GM12878 (cell line): ENCODE results near the gene ZNF397. TPM values are rescaled to one million over a fixed set of nuclear protein-coding genes. Genes with fewer than 3 reads are reported as not detected.

Experiments used
- ATAC-seq: fragments of 200-7000 bp; cut with Tn5 transposase; 3 replicates; pipeline ENCODE4 v1.9.1; 2020; ENCODE audit warnings: mild to moderate bottlenecking, moderate library complexity
- BruUV-seq: library from RNA; stranded (reverse); fragments of 400-500 nt; replicated peaks from 2 replicates; lab custom pipeline; 2021; lab: Mats Ljungman, UMichigan
- CTCF ChIA-PET: fragments of 300-600 bp; sonication (Branson Sonifier 250); formaldehyde crosslinking; extraction: SDS; loops from one replicate; lab custom pipeline; 2021; ENCODE audit warnings: inconsistent platforms; lab: Yijun Ruan, JAX
- POLR2A ChIA-PET: fragments of 350-600 bp; formaldehyde crosslinking; extraction: SDS; loops from one replicate; lab custom pipeline; 2021; ENCODE audit warnings: inconsistent platforms; lab: Charles Lee
- RAD21 ChIA-PET: fragments of 300-600 bp; sonication (Branson Sonifier 250); formaldehyde crosslinking; loops from one replicate; lab custom pipeline; 2023; ENCODE audit warnings: antibody characterized with exemption; ENCODE audit not compliant: unreplicated experiment; lab: Charles Lee
- SMC1A ChIA-PET: fragments of 300-600 bp; sonication (Branson Sonifier 250); formaldehyde crosslinking; loops from one replicate; lab custom pipeline; 2023; ENCODE audit not compliant: unreplicated experiment, uncharacterized antibody; lab: Charles Lee
- DNase-seq: peaks from one replicate; pipeline ENCODE4 v3.0.0-alpha.2; 2011; ENCODE audit warnings: low read depth, low spot score
- FAIRE-seq: peaks from 3 replicates; lab custom pipeline; 2011; peaks lifted over from hg19 to GRCh38; lab: Jason Lieb, UNC
- H2AFZ ChIP-seq: 2 replicates; pipeline ENCODE4 v1.6.0; 2011; ENCODE audit warnings: low read depth, low read length, control low read depth; ENCODE audit not compliant: control insufficient read depth
- H3K27ac ChIP-seq: 2 replicates; pipeline ENCODE4 v1.5.1; 2011; ENCODE audit warnings: control low read depth; ENCODE audit not compliant: control insufficient read depth, insufficient read depth
- H3K27me3 ChIP-seq, 2 experiments: replicated peaks in 1 of 2; 2 replicates each; pipeline versions ENCODE4 v1.6.0 to v1.6.1; 2011; ENCODE audit warnings: low read length in 1 of 2; ENCODE audit not compliant: control insufficient read depth in 2 of 2, insufficient read depth in 2 of 2
- H3K36me3 ChIP-seq, 2 experiments: 2 replicates each; pipeline ENCODE4 v1.5.1; 2011; ENCODE audit warnings: low read length in 1 of 2; ENCODE audit not compliant: control insufficient read depth in 2 of 2, insufficient read depth in 2 of 2
- H3K4me1 ChIP-seq: 2 replicates; pipeline ENCODE4 v1.6.1; 2011; ENCODE audit warnings: mild to moderate bottlenecking, low read length, moderate library complexity, mixed read lengths; ENCODE audit not compliant: control insufficient read depth, insufficient read depth
- H3K4me2 ChIP-seq: 2 replicates; pipeline ENCODE4 v1.6.0; 2011; ENCODE audit warnings: control low read depth; ENCODE audit not compliant: control insufficient read depth, insufficient read depth
- H3K4me3 ChIP-seq: fragments of 200-600 bp; sonication (generic); 2 replicates; pipeline ENCODE4 v1.5.1; 2016
- H3K79me2 ChIP-seq: 2 replicates; pipeline ENCODE4 v1.6.0; 2011; ENCODE audit warnings: low read length; ENCODE audit not compliant: control insufficient read depth, insufficient read depth
- H3K9ac ChIP-seq: 2 replicates; pipeline ENCODE4 v1.8.0; 2011; ENCODE audit warnings: low read length, control low read depth, mixed read lengths; ENCODE audit not compliant: control insufficient read depth, insufficient read depth
- H3K9me3 ChIP-seq: replicated peaks from 3 replicates; pipeline ENCODE4 v1.5.1; 2011; ENCODE audit warnings: mild to moderate bottlenecking, low read length; ENCODE audit not compliant: control insufficient read depth, insufficient read depth
- H4K20me1 ChIP-seq: 2 replicates; pipeline ENCODE4 v1.6.0; 2011; ENCODE audit not compliant: control insufficient read depth, insufficient read depth
- BHLHE40 ChIP-seq, 2 experiments: fragments of 450-650 bp in 1 of 2; IDR thresholded peaks; 2 replicates each; pipeline ENCODE4 v1.6.1; 2011 to 2017; ENCODE audit warnings: low read depth in 2 of 2, borderline replicate concordance in 1 of 2, improper control_type of control experiment in 1 of 2, low read length in 1 of 2, mild to moderate bottlenecking in 1 of 2
- BMI1 ChIP-seq: fragments of 450-650 bp; IDR thresholded peaks from 2 replicates; pipeline ENCODE4 v1.6.1; 2016; ENCODE audit warnings: mild to moderate bottlenecking, moderate library complexity, borderline replicate concordance
- EGR1 ChIP-seq, 2 experiments: IDR thresholded peaks; 1 replicate in 1 of 2; 2 replicates in 1 of 2; pipeline ENCODE4 v1.6.1; 2011 to 2012; ENCODE audit warnings: low read depth in 2 of 2, low read length in 2 of 2, borderline replicate concordance in 1 of 2, mild to moderate bottlenecking in 1 of 2, moderate library complexity in 1 of 2
- GATAD2B ChIP-seq: fragments of 450-650 bp; conservative IDR thresholded peaks from 2 replicates; pipeline ENCODE4 v1.6.1; 2017; ENCODE audit warnings: low read depth, mild to moderate bottlenecking, moderate library complexity
- HDAC2 ChIP-seq: fragments of 200-600 bp; sonication (generic); IDR thresholded peaks from 2 replicates; pipeline ENCODE4 v1.6.1; 2017
- KAT2A ChIP-seq: conservative IDR thresholded peaks from 2 replicates; pipeline ENCODE4 v1.6.1; 2011; ENCODE audit warnings: low read depth, low read length; ENCODE audit not compliant: control insufficient read depth
- RAD21 ChIP-seq: IDR thresholded peaks from 2 replicates; pipeline ENCODE4 v1.6.1; 2011; ENCODE audit warnings: mild to moderate bottlenecking, low read depth, low read length, moderate library complexity; ENCODE audit not compliant: insufficient read depth
- TAF1 ChIP-seq: IDR thresholded peaks from 2 replicates; pipeline ENCODE4 v1.6.1; 2011; ENCODE audit warnings: mild to moderate bottlenecking, low read depth, low read length, borderline replicate concordance
- TCF12 ChIP-seq: IDR thresholded peaks from 2 replicates; pipeline ENCODE4 v1.6.1; 2011; ENCODE audit warnings: low read depth, mild to moderate bottlenecking, low read length
- ZNF274 ChIP-seq: IDR thresholded peaks from one replicate; pipeline ENCODE4 v1.8.0; 2011; ENCODE audit not compliant: insufficient read length, insufficient read depth
- ZNF622 ChIP-seq: fragments of 450-650 bp; IDR thresholded peaks from 2 replicates; pipeline ENCODE4 v1.6.1; 2017; ENCODE audit warnings: mild to moderate bottlenecking, inconsistent platforms
- WGBS: methylation state at CpG from one replicate; pipeline ENCODE4 v1.1.6; 2016; ENCODE audit warnings: low lambda C conversion rate; ENCODE audit not compliant: insufficient replicate concordance, insufficient coverage; ENCODE audit errors: missing lambda C conversion rate; 5-methylcytosine and 5-hydroxymethylcytosine counted together
- in situ Hi-C: fragments of 300-500 bp; cut with MboI; formaldehyde crosslinking; loops from 9 replicates; pipeline ENCODE4 v1.14.3; 2018; ENCODE audit warnings: mixed read lengths
- intact Hi-C: fragments of 100-400 bp; cut with micrococcal nuclease; formaldehyde crosslinking; loops from one replicate; pipeline ENCODE4 v1.14.2; 2022; ENCODE audit not compliant: unreplicated experiment
- polyA plus RNA-seq, 11 experiments: library from polyadenylated mRNA; depleted of rRNA in 4 of 11; unstranded in 6 of 11; stranded (reverse) in 5 of 11; fragments of >200 nt; fragmentation: Nextera tagmentation in 4 of 11; fragmentation: Illumina TruSeq in 1 of 11; extraction: Ambion mirVana in 4 of 11; extraction: Trizol in 1 of 11; gene quantifications; 1 replicate in 1 of 11; 2 replicates in 10 of 11; pipeline versions ENCODE4 v1.2.1 to v1.2.3, GENCODE V29; 2011 to 2016; ENCODE audit warnings: inconsistent platforms in 2 of 11, missing spikeins in 2 of 11, low read depth in 1 of 11
- total RNA-seq, 4 experiments: library from RNA; depleted of rRNA in 3 of 4; stranded (reverse); fragments of >200 nt in 3 of 4; fragmentation: Illumina TruSeq in 1 of 4; extraction: Trizol in 1 of 4; gene quantifications; 2 replicates each; pipeline versions ENCODE4 v1.2.1 to v1.2.3, GENCODE V29; 2013 to 2021
- TF ChIP-seq, protein P1 (sequence below): fragments of 450-650 bp; conservative IDR thresholded peaks from 2 replicates; pipeline ENCODE4 v1.6.1; 2017; ENCODE audit warnings: mild to moderate bottlenecking, moderate library complexity
- TF ChIP-seq, protein P2 (sequence below): IDR thresholded peaks from 2 replicates; pipeline ENCODE4 v1.6.1; 2012; ENCODE audit warnings: low read depth, low read length, improper control_type of control experiment
- TF ChIP-seq, protein P3 (sequence below): fragments of 150-350 bp; IDR thresholded peaks from 2 replicates; pipeline ENCODE4 v1.6.1; 2014; ENCODE audit warnings: mild to moderate bottlenecking, low read depth, low read length
- TF ChIP-seq, protein P4 (sequence below): fragments of 450-650 bp; IDR thresholded peaks from 2 replicates; pipeline ENCODE4 v1.6.1; 2017; ENCODE audit warnings: borderline replicate concordance

Gene ZNF397
- total and polyA plus RNA-seq, 10 of the 15 experiments (the other 5 are each of a cell fraction or from before 2014, with no cell fraction given), result 5.2 to 13.3 (median 10.8) TPM

DNA sequence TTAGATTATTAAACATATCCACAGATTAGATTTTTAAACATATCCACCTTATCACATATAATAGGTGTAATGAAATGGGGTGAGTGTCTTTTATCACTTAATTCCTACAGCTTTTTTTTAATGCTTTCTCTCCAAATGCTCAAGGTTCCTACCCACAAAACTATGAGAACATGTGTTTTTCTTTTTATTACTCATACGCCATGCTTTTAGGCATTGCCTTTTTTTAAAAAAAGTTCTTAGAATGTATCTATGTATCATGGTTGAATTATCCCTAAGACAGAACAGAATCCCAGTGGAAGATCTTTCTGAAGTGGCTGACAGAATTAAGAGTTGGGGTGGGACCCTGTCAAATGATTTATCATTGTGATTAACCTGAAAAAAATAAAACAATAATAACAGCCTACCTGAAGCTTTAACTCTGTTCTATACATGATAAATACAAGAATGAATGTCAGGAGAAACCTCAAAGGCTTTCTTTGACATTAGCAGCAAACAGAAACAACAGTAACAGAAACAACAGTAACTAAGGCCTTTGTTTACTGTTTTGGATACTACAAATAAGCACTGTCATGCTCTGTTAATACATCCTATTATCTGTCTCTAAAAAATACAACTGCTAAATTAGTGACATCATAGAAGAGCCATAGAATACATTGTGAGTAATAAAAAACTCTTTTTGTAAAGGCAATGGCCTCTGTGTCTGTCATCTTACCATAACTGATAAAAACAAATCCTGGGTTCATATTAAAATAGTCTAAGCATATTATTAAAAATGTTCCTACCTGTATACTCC, 4.1 kb upstream of the ZNF397 start:
- CTCF ChIA-PET, result interaction anchor here (1.4 kb wide), 1 partner anchor 150 kb away, joined by 6 read pairs; no protein-coding TSS in a partner anchor
- TF ChIP-seq BMI1, result no peak
- no peak for TF ChIP-seq GATAD2B
- no peak for TF ChIP-seq BHLHE40 (IDR thresholded peaks at IDR 0.05; ENCODE audit: borderline replicate concordance in 1 of 2, low read depth in 2 of 2, low read length in 1 of 2)
- no peak for TF ChIP-seq ZNF274
- no peak for TF ChIP-seq KAT2A
- TF ChIP-seq, protein P1, sequence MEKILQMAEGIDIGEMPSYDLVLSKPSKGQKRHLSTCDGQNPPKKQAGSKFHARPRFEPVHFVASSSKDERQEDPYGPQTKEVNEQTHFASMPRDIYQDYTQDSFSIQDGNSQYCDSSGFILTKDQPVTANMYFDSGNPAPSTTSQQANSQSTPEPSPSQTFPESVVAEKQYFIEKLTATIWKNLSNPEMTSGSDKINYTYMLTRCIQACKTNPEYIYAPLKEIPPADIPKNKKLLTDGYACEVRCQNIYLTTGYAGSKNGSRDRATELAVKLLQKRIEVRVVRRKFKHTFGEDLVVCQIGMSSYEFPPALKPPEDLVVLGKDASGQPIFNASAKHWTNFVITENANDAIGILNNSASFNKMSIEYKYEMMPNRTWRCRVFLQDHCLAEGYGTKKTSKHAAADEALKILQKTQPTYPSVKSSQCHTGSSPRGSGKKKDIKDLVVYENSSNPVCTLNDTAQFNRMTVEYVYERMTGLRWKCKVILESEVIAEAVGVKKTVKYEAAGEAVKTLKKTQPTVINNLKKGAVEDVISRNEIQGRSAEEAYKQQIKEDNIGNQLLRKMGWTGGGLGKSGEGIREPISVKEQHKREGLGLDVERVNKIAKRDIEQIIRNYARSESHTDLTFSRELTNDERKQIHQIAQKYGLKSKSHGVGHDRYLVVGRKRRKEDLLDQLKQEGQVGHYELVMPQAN, result no peak
- TF ChIP-seq TAF1, result no peak
- no peak for TF ChIP-seq ZNF622
- no peak for TF ChIP-seq EGR1 (IDR thresholded peaks at IDR 0.05; ENCODE audit: borderline replicate concordance in 1 of 2, low read depth in 2 of 2, low read length in 2 of 2)
- TF ChIP-seq TCF12, result no peak
- no peak for TF ChIP-seq HDAC2
- no peak for TF ChIP-seq RAD21
- TF ChIP-seq, protein P2, sequence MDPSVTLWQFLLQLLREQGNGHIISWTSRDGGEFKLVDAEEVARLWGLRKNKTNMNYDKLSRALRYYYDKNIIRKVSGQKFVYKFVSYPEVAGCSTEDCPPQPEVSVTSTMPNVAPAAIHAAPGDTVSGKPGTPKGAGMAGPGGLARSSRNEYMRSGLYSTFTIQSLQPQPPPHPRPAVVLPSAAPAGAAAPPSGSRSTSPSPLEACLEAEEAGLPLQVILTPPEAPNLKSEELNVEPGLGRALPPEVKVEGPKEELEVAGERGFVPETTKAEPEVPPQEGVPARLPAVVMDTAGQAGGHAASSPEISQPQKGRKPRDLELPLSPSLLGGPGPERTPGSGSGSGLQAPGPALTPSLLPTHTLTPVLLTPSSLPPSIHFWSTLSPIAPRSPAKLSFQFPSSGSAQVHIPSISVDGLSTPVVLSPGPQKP, result no peak
- TF ChIP-seq, protein P3, sequence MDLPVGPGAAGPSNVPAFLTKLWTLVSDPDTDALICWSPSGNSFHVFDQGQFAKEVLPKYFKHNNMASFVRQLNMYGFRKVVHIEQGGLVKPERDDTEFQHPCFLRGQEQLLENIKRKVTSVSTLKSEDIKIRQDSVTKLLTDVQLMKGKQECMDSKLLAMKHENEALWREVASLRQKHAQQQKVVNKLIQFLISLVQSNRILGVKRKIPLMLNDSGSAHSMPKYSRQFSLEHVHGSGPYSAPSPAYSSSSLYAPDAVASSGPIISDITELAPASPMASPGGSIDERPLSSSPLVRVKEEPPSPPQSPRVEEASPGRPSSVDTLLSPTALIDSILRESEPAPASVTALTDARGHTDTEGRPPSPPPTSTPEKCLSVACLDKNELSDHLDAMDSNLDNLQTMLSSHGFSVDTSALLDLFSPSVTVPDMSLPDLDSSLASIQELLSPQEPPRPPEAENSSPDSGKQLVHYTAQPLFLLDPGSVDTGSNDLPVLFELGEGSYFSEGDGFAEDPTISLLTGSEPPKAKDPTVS, result no peak
- TF ChIP-seq, protein P4, sequence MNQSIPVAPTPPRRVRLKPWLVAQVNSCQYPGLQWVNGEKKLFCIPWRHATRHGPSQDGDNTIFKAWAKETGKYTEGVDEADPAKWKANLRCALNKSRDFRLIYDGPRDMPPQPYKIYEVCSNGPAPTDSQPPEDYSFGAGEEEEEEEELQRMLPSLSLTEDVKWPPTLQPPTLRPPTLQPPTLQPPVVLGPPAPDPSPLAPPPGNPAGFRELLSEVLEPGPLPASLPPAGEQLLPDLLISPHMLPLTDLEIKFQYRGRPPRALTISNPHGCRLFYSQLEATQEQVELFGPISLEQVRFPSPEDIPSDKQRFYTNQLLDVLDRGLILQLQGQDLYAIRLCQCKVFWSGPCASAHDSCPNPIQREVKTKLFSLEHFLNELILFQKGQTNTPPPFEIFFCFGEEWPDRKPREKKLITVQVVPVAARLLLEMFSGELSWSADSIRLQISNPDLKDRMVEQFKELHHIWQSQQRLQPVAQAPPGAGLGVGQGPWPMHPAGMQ, result no peak

More for the DNA sequence above, 4.1 kb upstream of the ZNF397 start:
- H3K9ac ChIP-seq, result no peak overlapping the region
- H4K20me1 ChIP-seq, result no peaks in the 10 kb centered on the region
- H3K27ac ChIP-seq, result no peak overlapping the region
- peaks cover 5% of the 10 kb centered on the region for H3K79me2 ChIP-seq
- H3K36me3 ChIP-seq, result no peaks in the 10 kb centered on the region
- in situ Hi-C loops (no loop called here), intact Hi-C loops (no loop called here)
- no peak overlapping the region for H3K4me2 ChIP-seq
- FAIRE-seq, result no peak
- no peak for ATAC-seq
- no peak overlapping the region for H3K4me3 ChIP-seq
- no peaks in the 10 kb centered on the region for H3K9me3 ChIP-seq
- POLR2A ChIA-PET, result interaction anchor here (1.0 kb wide), 1 partner anchor 118 kb away, joined by 3 read pairs; no protein-coding TSS in a partner anchor
- WGBS, result 93% methylated on average over 1 of the region's 1 CpG
- no peak for DNase-seq
- SMC1A ChIA-PET, result interaction anchor here (0.7 to 1.0 kb wide), 4 partner anchors 8 to 210 kb away, joined by 3 to 12 read pairs (median 4); partner anchors contain the start of gene ZNF24
- no peak overlapping the region for H2AFZ ChIP-seq
- BruUV-seq, result no TSS peak
- RAD21 ChIA-PET, result interaction anchor here (0.6 kb wide), 1 partner anchor 54 kb away, joined by 3 read pairs; the partner anchor contains the start of gene ZSCAN30
- H3K4me1 ChIP-seq, result no peaks in the 10 kb centered on the region
- H3K27me3 ChIP-seq, result no peaks in the 10 kb centered on the region
